LNCaP clone FGC (cell line): ENCODE results near the gene ATP8A2.

Experiments
- DNase-seq: peaks from one replicate; pipeline ENCODE4 v3.0.0-alpha.2; 2011; ENCODE audit warnings: low read depth
- H3K4me3 ChIP-seq: 2 replicates; pipeline ENCODE4 v1.5.1; 2011; ENCODE audit warnings: mild to moderate bottlenecking, low read depth, low read length, control low read depth
- CTCF ChIP-seq: IDR thresholded peaks from 2 replicates; pipeline ENCODE4 v1.5.1; 2012; ENCODE audit warnings: mild to moderate bottlenecking; ENCODE audit not compliant: control insufficient read depth, insufficient read depth; ENCODE audit errors: extremely low read depth

ATP8A2 gene

GRCh38 chr13:25881136-25881926 is 509.6 kb downstream of the ATP8A2 start:
- DNase-seq = no peak
- TF ChIP-seq CTCF = no peak
- no peak overlapping the region for H3K4me3 ChIP-seq

- no peak overlapping the region for H3K4me3 ChIP-seq
- DNase-seq = no peak
- TF ChIP-seq CTCF = no peak
Measured at GRCh38 chr13:25881971-25882451, 510.2 kb downstream of the ATP8A2 start.

- no peak for DNase-seq
- no peak overlapping the region for H3K4me3 ChIP-seq
- no peak for TF ChIP-seq CTCF
Measured at GRCh38 chr13:25882466-25883357, 510.9 kb downstream of the ATP8A2 start.

- no peak overlapping the region for H3K4me3 ChIP-seq
- no peak for TF ChIP-seq CTCF
- no peak for DNase-seq
Measured at GRCh38 chr13:25885418-25885817, 513.6 kb downstream of the ATP8A2 start.

- no peak for DNase-seq
- no peak overlapping the region for H3K4me3 ChIP-seq
- TF ChIP-seq CTCF = no peak
Measured at GRCh38 chr13:25886438-25887214, 514.9 kb downstream of the ATP8A2 start.

- no peak for DNase-seq
- H3K4me3 ChIP-seq = no peak overlapping the region
- no peak for TF ChIP-seq CTCF
Measured at GRCh38 chr13:25887962-25888655, 516.3 kb downstream of the ATP8A2 start.
